Tibial nerve (tissue), 4 donors: Measurements from ENCODE around the gene SLC39A6.

ENCODE experiments used
- CTCF ChIP-seq, 5 experiments: fragments of 200-600 bp in 3 of 5; fragments of 450-650 bp in 2 of 5; sonication (generic) in 3 of 5; IDR thresholded peaks; one replicate each; pipeline ENCODE4 v1.5.1; 2016 to 2019; ENCODE audit warnings: antibody characterized with exemption in 5 of 5, mild to moderate bottlenecking in 3 of 5, moderate library complexity in 2 of 5
- EP300 ChIP-seq, 2 donors: sonication (generic); formaldehyde crosslinking; IDR thresholded peaks; one replicate each; pipeline ENCODE4 v1.6.1; 2017; ENCODE audit warnings: antibody characterized with exemption in 2 of 2, mild to moderate bottlenecking in 1 of 2
- POLR2A ChIP-seq, 2 donors: fragments of 450-650 bp; IDR thresholded peaks; one replicate each; pipeline ENCODE4 v1.6.1; 2017; ENCODE audit warnings: antibody characterized with exemption in 2 of 2, mild to moderate bottlenecking in 2 of 2, moderate library complexity in 2 of 2

DNA sequence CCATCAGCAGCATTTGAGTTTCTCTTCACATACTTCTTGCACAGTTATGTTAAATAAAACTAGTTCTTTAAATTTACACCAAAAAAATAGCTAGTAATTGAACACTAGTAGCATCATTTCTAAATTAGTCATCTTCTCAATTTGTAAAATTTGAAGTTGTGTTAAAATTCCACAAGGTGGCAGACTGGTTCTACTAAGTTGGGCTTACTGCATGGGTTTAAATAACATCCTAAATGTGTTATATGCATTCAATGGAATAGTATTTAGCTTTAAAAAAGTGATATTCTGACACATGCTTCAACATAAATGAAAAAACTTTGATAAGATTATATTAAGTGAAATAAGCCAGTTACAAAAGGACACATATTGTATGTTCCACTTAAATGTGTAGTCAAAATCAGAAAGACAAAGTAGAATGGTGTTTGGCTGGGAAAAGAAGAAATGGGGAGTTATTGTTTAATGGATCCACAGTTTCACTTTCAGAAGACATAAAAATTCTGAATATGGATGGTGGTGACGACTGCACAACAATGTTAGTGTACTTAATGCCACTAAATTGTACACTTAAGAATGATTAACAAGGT is 33.1 kb downstream of the SLC39A6 start:
- TF ChIP-seq CTCF (IDR thresholded peaks at IDR 0.05) = peak; percentile 32 to 61 (median 51)
- no peak for TF ChIP-seq POLR2A (IDR thresholded peaks at IDR 0.05)
- no peak for TF ChIP-seq EP300 (IDR thresholded peaks at IDR 0.05)
